Esophagus squamous epithelium (tissue), 4 donors: Measurements from ENCODE around the gene GNPAT.

ENCODE experiments used
- POLR2A ChIP-seq, 4 donors: fragments of 450-650 bp; IDR thresholded peaks; one replicate each; pipeline ENCODE4 v1.6.1; 2017; ENCODE audit warnings: antibody characterized with exemption in 4 of 4, mild to moderate bottlenecking in 4 of 4, moderate library complexity in 3 of 4
- TF ChIP-seq, protein P1 (sequence below), 6 experiments: fragments of 450-650 bp in 4 of 6; fragments of 200-600 bp in 2 of 6; sonication (generic) in 2 of 6; IDR thresholded peaks; one replicate each; pipeline ENCODE4 v1.5.1; 2016 to 2019; ENCODE audit warnings: antibody characterized with exemption in 6 of 6, mild to moderate bottlenecking in 4 of 6, moderate library complexity in 4 of 6

DNA sequence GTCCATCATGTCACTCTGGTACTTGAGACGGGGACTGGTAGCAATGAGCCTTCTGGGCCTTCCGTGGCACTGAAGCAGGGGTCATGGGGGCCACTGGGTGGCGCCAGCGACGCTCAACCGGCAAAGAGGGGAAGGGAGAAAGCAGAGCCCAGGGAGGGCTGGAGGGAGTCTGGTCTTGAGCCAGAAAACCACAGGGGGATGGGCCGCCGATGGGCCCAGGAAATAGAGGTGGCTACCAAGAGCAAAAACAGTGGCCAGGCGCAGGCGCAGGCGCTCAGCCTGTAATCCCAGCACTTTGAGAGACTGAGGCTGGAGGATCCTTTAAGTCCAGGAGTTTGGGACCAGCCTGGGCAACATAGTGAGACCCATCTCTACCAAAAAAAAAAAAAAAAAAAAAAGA is 74.9 kb downstream of the GNPAT start:
- TF ChIP-seq, protein P1, sequence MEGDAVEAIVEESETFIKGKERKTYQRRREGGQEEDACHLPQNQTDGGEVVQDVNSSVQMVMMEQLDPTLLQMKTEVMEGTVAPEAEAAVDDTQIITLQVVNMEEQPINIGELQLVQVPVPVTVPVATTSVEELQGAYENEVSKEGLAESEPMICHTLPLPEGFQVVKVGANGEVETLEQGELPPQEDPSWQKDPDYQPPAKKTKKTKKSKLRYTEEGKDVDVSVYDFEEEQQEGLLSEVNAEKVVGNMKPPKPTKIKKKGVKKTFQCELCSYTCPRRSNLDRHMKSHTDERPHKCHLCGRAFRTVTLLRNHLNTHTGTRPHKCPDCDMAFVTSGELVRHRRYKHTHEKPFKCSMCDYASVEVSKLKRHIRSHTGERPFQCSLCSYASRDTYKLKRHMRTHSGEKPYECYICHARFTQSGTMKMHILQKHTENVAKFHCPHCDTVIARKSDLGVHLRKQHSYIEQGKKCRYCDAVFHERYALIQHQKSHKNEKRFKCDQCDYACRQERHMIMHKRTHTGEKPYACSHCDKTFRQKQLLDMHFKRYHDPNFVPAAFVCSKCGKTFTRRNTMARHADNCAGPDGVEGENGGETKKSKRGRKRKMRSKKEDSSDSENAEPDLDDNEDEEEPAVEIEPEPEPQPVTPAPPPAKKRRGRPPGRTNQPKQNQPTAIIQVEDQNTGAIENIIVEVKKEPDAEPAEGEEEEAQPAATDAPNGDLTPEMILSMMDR (IDR thresholded peaks at IDR 0.05): peak in 3 of 6 experiments; percentile 18 to 47 (median 34)
- TF ChIP-seq POLR2A (IDR thresholded peaks at IDR 0.05): no peak
